Keratinocyte (primary cell): ENCODE data around the gene SLC40A1. TPM values are rescaled to one million over a fixed set of nuclear protein-coding genes. Genes with fewer than 3 reads are reported as not detected.

Source experiments
- DNase-seq: peaks from one replicate; pipeline ENCODE4 v3.0.0-alpha.2; 2011; ENCODE audit warnings: low read depth, missing footprints, low spot score
- FAIRE-seq: peaks from 2 replicates; lab custom pipeline; 2011; peaks lifted over from hg19 to GRCh38; lab: Jason Lieb, UNC
- H2AFZ ChIP-seq: 2 replicates; pipeline ENCODE4 v1.6.0; 2012; ENCODE audit warnings: low read length, control low read depth, inconsistent platforms; ENCODE audit not compliant: control insufficient read depth
- H3K27ac ChIP-seq: 2 replicates; pipeline ENCODE4 v1.5.1; 2011; ENCODE audit warnings: low read length; ENCODE audit not compliant: control insufficient read depth, insufficient read depth
- H3K27me3 ChIP-seq: 3 replicates; pipeline ENCODE4 v1.6.0; 2011; ENCODE audit warnings: low read length; ENCODE audit not compliant: control insufficient read depth, insufficient read depth; ENCODE audit errors: extremely low read depth
- H3K36me3 ChIP-seq, 2 experiments: 2 replicates in 1 of 2; 3 replicates in 1 of 2; pipeline ENCODE4 v1.5.1; 2011; ENCODE audit warnings: low read length in 2 of 2, mild to moderate bottlenecking in 1 of 2; ENCODE audit not compliant: control insufficient read depth in 2 of 2, insufficient read depth in 2 of 2; ENCODE audit errors: extremely low read depth in 1 of 2
- H3K4me1 ChIP-seq: 3 replicates; pipeline ENCODE4 v1.5.1; 2011; ENCODE audit warnings: low read length; ENCODE audit not compliant: control insufficient read depth, insufficient read depth; ENCODE audit errors: extremely low read depth
- H3K4me2 ChIP-seq: 3 replicates; pipeline ENCODE4 v1.6.0; 2011; ENCODE audit warnings: low read depth, low read length; ENCODE audit not compliant: control insufficient read depth, insufficient read depth; ENCODE audit errors: extremely low read depth
- H3K4me3 ChIP-seq, 3 experiments: fragments of 200-600 bp in 1 of 3; sonication (generic) in 1 of 3; 2 replicates in 2 of 3; 3 replicates in 1 of 3; pipeline ENCODE4 v1.5.1; 2011 to 2016; ENCODE audit warnings: low read length in 3 of 3, mild to moderate bottlenecking in 3 of 3, control low read depth in 2 of 3, inconsistent platforms in 1 of 3, low read depth in 1 of 3, mixed read lengths in 1 of 3, mixed run types in 1 of 3, moderate library complexity in 1 of 3; ENCODE audit not compliant: control insufficient read depth in 2 of 3, insufficient read depth in 2 of 3; ENCODE audit errors: extremely low read depth in 1 of 3
- H3K79me2 ChIP-seq: 2 replicates; pipeline ENCODE4 v1.6.0; 2012; ENCODE audit warnings: low read length; ENCODE audit not compliant: control insufficient read depth, insufficient read depth
- H3K9ac ChIP-seq: 3 replicates; pipeline ENCODE4 v1.6.0; 2011; ENCODE audit warnings: low read length; ENCODE audit not compliant: control insufficient read depth, insufficient read depth; ENCODE audit errors: extremely low read depth
- H3K9me1 ChIP-seq: 3 replicates; pipeline ENCODE4 v1.6.0; 2011; ENCODE audit warnings: low read length; ENCODE audit not compliant: control insufficient read depth, insufficient read depth; ENCODE audit errors: extremely low read depth
- H3K9me3 ChIP-seq: 2 replicates; pipeline ENCODE4 v1.5.1; 2012; ENCODE audit warnings: low read depth, low read length; ENCODE audit not compliant: control insufficient read depth
- H4K20me1 ChIP-seq: 3 replicates; pipeline ENCODE4 v1.6.0; 2011; ENCODE audit warnings: low read length; ENCODE audit not compliant: control insufficient read depth, insufficient read depth; ENCODE audit errors: extremely low read depth
- CTCF ChIP-seq, 3 experiments: IDR thresholded peaks in 1 of 3; conservative IDR thresholded peaks in 1 of 3; optimal IDR thresholded peaks in 1 of 3; 2 replicates in 2 of 3; 3 replicates in 1 of 3; pipeline versions ENCODE3 to v1.5.1; 2011; ENCODE audit warnings: low read length in 3 of 3, mild to moderate bottlenecking in 3 of 3, moderate library complexity in 2 of 3, control low read depth in 1 of 3, inconsistent platforms in 1 of 3; ENCODE audit not compliant: insufficient read depth in 2 of 3; ENCODE audit errors: extremely low read depth in 1 of 3
- EZH2 ChIP-seq: IDR thresholded peaks from one replicate; pipeline ENCODE4 v1.6.1; 2012; ENCODE audit warnings: inconsistent platforms, mild to moderate bottlenecking, low read length, moderate library complexity
- dilution Hi-C: fragments of 300-500 bp; cut with MboI; formaldehyde crosslinking; loops from one replicate; pipeline ENCODE4 v1.7.0; 2020; ENCODE audit warnings: low sequenced_read_pairs; ENCODE audit not compliant: extremely low pct_ligation_motif_present
- polyA plus RNA-seq, 5 experiments: library from polyadenylated mRNA; depleted of rRNA in 3 of 5; stranded (reverse) in 3 of 5; stranded (forward) in 1 of 5; unstranded in 1 of 5; fragments of >200 nt; gene quantifications; 1 replicate in 1 of 5; 2 replicates in 3 of 5; 3 replicates in 1 of 5; pipeline versions ENCODE4 v1.2.1 to v1.2.3, GENCODE V29; 2011 to 2012; ENCODE audit warnings: missing spikeins in 2 of 5, low read depth in 1 of 5, low replicate concordance in 1 of 5

The SLC40A1 gene
- polyA plus RNA-seq, 1 donor (not counting 4 experiments of a cell fraction or from before 2014, with no cell fraction given), result 0.09 TPM

DNA sequence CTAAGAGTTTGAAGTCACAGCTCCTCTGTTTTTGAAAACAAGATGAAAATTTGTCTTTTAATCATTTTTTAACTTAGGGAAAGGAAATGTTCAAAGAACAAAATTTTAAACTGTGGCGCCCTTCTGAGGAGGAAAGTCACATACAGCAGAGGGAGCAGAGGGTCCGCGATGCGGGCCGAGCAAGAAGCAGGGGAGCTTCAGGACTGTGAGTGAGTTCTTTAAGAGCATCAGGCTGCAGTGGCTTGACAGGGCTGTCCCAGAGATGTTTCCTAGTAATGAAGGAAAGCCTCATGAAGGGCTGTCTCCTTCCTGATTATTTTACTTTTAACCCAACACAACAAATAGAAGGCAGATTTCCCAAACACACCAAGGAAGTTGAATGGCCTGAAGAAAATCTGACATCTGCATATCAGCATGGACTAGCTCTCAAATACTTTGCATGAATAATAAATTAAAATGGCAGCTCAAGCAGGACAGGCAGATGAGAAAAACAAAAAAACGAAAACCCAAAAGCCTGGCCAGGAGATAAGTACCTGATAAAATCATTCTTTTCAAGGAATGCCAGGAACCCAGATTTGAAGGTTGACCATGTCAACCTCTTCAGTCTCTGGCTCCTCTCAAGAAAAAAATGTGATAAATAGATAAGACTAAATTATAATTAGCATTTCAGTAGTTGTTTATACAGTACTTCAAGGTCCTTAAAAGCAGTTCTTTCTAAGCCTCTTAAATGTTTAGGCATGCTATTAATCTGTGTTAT is 60.8 kb downstream of the SLC40A1 start:
- Histone ChIP-seq H3K9ac (no peak overlapping the region), H3K4me1 (no peaks in the 10 kb centered on the region), H3K27me3 (no peaks in the 10 kb centered on the region), H4K20me1 (no peaks in the 10 kb centered on the region), H3K9me1 (no peaks in the 10 kb centered on the region), H3K4me3 (no peak overlapping the region), H3K9me3 (no peaks in the 10 kb centered on the region), H3K27ac (no peak overlapping the region), H3K36me3 (no peaks in the 10 kb centered on the region), H2AFZ (no peak overlapping the region), H3K79me2 (no peaks in the 10 kb centered on the region), H3K4me2 (no peak overlapping the region)
- TF ChIP-seq EZH2 (no peak), CTCF (optimal IDR thresholded peaks at IDR 0.05 in 1 of 3, IDR thresholded peaks at IDR 0.05 in 1 of 3, conservative IDR thresholded peaks at IDR 0.05 in 1 of 3; ENCODE audit: extremely low read depth in 1 of 3, insufficient read depth in 2 of 3, low read length in 3 of 3) (no peak)
- dilution Hi-C loops, result no loop called here
- DNase-seq, result no peak
- no peak for FAIRE-seq

GRCh38 chr2:189517847-189518535 is 62.6 kb downstream of the SLC40A1 start:
- Histone ChIP-seq H3K4me1 (no peaks in the 10 kb centered on the region), H3K9me3 (no peaks in the 10 kb centered on the region), H4K20me1 (no peaks in the 10 kb centered on the region), H3K4me3 (no peak overlapping the region), H2AFZ (no peak overlapping the region), H3K36me3 (no peaks in the 10 kb centered on the region), H3K9ac (no peak overlapping the region), H3K27ac (no peak overlapping the region), H3K27me3 (no peaks in the 10 kb centered on the region), H3K9me1 (no peaks in the 10 kb centered on the region), H3K79me2 (no peaks in the 10 kb centered on the region), H3K4me2 (no peak overlapping the region)
- dilution Hi-C loops, result no loop called here
- TF ChIP-seq CTCF (optimal IDR thresholded peaks at IDR 0.05 in 1 of 3, IDR thresholded peaks at IDR 0.05 in 1 of 3, conservative IDR thresholded peaks at IDR 0.05 in 1 of 3; ENCODE audit: extremely low read depth in 1 of 3, insufficient read depth in 2 of 3, low read length in 3 of 3) (no peak), EZH2 (no peak)
- DNase-seq, result no peak
- FAIRE-seq, result no peak
